ENCODE results near the gene GLIPR1L2. TPM values are rescaled to one million over a fixed set of nuclear protein-coding genes. Genes with fewer than 3 reads are reported as not detected.
"Not testable (repeated sequence)": the region's sequence is repeated elsewhere in the genome, so short reads cannot be mapped to it uniquely, and the experiment has no call there.

GLIPR1L2 gene
- total RNA-seq, 1 donor: 0.36 TPM

DNA sequence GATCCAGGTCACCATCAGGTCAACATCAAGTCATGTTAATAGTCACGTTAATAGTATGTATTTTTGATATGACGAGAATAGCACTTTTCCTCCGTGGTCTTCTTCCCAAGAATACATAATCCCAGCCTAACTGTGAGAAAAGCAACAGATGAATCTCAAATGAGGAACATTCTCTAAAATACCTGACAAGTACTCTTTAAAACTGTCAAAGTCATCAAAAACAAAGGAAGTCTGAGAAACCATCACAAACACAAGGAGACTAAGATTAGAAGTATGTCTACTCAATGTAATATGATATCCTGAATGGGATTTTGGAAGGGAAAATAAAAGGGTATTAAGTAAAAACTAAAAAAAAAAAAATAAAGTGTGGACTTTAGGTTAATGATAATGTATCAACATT, 52.8 kb downstream of the GLIPR1L2 start:
- Histone ChIP-seq H3K79me2 (ENCODE audit: insufficient read depth, low read length) (no peaks in the 10 kb centered on the region), H3K27ac (ENCODE audit: low read depth, low read length) (peak overlapping the region; percentile 41)

DNA sequence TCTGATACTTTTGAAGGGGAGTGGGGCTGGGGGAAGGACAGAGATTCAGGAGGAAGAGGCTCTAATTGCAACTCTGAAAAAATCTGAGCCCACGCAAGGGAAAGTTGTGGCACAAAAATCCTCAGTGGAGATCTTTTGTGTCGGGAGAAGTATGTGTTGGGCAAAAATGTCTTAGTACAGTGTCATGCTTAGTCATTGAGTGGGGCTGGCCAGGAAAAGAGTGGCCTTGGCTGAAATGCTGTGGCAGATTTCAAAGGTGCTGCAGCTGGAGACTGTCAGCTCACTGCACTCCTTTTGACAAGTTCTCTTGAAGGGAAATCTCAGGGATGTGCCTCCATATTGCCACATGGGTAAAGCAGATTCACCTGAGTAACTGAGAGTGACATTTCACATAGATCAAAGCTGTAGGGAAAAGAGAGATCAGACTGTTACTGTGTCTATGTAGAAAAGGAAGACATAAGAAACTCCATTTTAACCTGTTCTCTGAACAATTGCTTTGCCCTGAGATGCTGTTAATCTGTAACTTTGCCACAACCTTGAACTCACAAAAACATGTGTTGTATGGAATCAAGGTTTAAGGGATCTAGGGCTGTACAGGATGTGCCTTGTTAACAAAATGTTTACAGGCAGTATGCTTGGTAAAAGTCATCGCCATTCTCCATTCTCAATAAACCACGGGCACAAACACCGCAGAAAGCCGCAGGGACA, 53.7 kb downstream of the GLIPR1L2 start:
- Histone ChIP-seq H4K20me1 (ENCODE audit: insufficient read depth, low read length) (no peaks in the 10 kb centered on the region), H3K9me3 (ENCODE audit: low read depth, low read length) (no peaks in the 10 kb centered on the region), H3K27ac (ENCODE audit: low read depth, low read length) (peak overlapping the region; percentile 41), H2AFZ (ENCODE audit: low read length) (peak overlapping the region; percentile 32), H3K4me3 (ENCODE audit: insufficient read depth, low read length) (no peak overlapping the region), H3K4me1 (ENCODE audit: insufficient read depth, low read length) (peaks cover 45% of the 10 kb centered on the region), H3K36me3 (ENCODE audit: insufficient read depth, low read length) (no peaks in the 10 kb centered on the region), H3K79me2 (ENCODE audit: insufficient read depth, low read length) (no peaks in the 10 kb centered on the region), H3K4me2 (ENCODE audit: insufficient read depth, low read length) (no peak overlapping the region), H3K27me3 (ENCODE audit: insufficient read depth, low read length) (no peaks in the 10 kb centered on the region)
- peak; percentile 52 for DNase-seq (ENCODE audit: insufficient read length, low spot score, missing footprints)
- TF ChIP-seq, protein P1, sequence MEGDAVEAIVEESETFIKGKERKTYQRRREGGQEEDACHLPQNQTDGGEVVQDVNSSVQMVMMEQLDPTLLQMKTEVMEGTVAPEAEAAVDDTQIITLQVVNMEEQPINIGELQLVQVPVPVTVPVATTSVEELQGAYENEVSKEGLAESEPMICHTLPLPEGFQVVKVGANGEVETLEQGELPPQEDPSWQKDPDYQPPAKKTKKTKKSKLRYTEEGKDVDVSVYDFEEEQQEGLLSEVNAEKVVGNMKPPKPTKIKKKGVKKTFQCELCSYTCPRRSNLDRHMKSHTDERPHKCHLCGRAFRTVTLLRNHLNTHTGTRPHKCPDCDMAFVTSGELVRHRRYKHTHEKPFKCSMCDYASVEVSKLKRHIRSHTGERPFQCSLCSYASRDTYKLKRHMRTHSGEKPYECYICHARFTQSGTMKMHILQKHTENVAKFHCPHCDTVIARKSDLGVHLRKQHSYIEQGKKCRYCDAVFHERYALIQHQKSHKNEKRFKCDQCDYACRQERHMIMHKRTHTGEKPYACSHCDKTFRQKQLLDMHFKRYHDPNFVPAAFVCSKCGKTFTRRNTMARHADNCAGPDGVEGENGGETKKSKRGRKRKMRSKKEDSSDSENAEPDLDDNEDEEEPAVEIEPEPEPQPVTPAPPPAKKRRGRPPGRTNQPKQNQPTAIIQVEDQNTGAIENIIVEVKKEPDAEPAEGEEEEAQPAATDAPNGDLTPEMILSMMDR (IDR thresholded peaks at IDR 0.05; ENCODE audit: extremely low read depth, low read depth, low read length): no peak

More for the DNA sequence above, 52.8 kb downstream of the GLIPR1L2 start:
- Histone ChIP-seq H4K20me1 (ENCODE audit: insufficient read depth, low read length) (no peaks in the 10 kb centered on the region), H3K4me2 (ENCODE audit: insufficient read depth, low read length) (no peak overlapping the region), H3K27me3 (ENCODE audit: insufficient read depth, low read length) (no peaks in the 10 kb centered on the region), H2AFZ (ENCODE audit: low read length) (no peak overlapping the region), H3K36me3 (ENCODE audit: insufficient read depth, low read length) (no peaks in the 10 kb centered on the region), H3K9me3 (ENCODE audit: low read depth, low read length) (no peaks in the 10 kb centered on the region), H3K4me1 (ENCODE audit: insufficient read depth, low read length) (peaks cover 51% of the 10 kb centered on the region), H3K4me3 (ENCODE audit: insufficient read depth, low read length) (no peak overlapping the region)
- no peak for DNase-seq (ENCODE audit: insufficient read length, low spot score, missing footprints)
- TF ChIP-seq, protein P1 (IDR thresholded peaks at IDR 0.05; ENCODE audit: extremely low read depth, low read depth, low read length): no peak

DNA sequence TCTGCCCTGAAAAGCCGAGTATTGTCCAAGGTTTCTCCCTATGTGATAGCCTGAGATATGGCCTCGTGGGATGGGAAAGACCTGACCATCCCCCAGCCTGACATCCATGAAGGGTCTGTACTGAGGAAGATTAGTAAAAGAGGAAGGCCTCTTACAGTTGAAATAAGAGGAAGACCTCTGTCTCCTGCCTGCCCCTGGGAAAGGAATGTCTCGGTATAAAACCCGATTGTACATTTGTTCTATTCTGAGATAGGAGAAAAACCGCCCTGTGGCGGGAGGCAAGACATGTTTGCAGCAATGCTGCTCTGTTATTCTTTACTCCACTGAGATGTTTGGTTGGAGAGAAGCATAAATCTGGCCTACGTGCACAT, 54.2 kb downstream of the GLIPR1L2 start:
- DNase-seq (ENCODE audit: insufficient read length, low spot score, missing footprints); H3K9me3 ChIP-seq (ENCODE audit: low read depth, low read length); H3K79me2 ChIP-seq (ENCODE audit: insufficient read depth, low read length); H3K36me3 ChIP-seq (ENCODE audit: insufficient read depth, low read length); H3K4me2 ChIP-seq (ENCODE audit: insufficient read depth, low read length); H3K4me3 ChIP-seq (ENCODE audit: insufficient read depth, low read length); H2AFZ ChIP-seq (ENCODE audit: low read length); H3K27me3 ChIP-seq (ENCODE audit: insufficient read depth, low read length); H4K20me1 ChIP-seq (ENCODE audit: insufficient read depth, low read length): not testable (repeated sequence)
- peak overlapping the region; percentile 41 for H3K27ac ChIP-seq (ENCODE audit: low read depth, low read length)
- H3K4me1 ChIP-seq (ENCODE audit: insufficient read depth, low read length): peaks cover 43% of the 10 kb centered on the region

DNA sequence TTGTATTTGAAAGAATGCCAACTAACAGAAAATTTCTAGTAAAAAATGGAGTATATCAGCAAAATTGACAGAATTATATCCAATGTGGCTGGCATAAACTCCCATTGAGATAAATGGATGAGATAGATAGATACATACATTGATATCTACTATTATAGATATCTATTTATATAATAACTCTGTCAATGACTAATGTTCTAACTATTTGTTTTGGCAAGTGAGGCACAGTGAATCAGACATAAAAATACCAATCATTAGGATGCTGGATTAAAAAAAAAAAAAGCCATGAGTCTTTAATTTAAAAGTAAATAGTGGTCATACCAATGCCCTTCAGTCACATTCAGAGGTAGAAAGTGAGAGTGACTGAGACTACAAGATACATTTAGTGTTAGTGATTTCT, 56.0 kb downstream of the GLIPR1L2 start:
- peak; percentile 21 for DNase-seq (ENCODE audit: insufficient read length, low spot score, missing footprints)
- TF ChIP-seq, protein P1 (IDR thresholded peaks at IDR 0.05; ENCODE audit: extremely low read depth, low read depth, low read length): no peak
- Histone ChIP-seq H3K79me2 (ENCODE audit: insufficient read depth, low read length) (no peaks in the 10 kb centered on the region), H3K36me3 (ENCODE audit: insufficient read depth, low read length) (no peaks in the 10 kb centered on the region), H3K27ac (ENCODE audit: low read depth, low read length) (peak overlapping the region; percentile 56), H3K27me3 (ENCODE audit: insufficient read depth, low read length) (no peaks in the 10 kb centered on the region), H3K4me3 (ENCODE audit: insufficient read depth, low read length) (no peak overlapping the region), H2AFZ (ENCODE audit: low read length) (no peak overlapping the region), H3K4me2 (ENCODE audit: insufficient read depth, low read length) (peak overlapping the region; percentile 23), H3K4me1 (ENCODE audit: insufficient read depth, low read length) (peaks cover 43% of the 10 kb centered on the region), H3K9me3 (ENCODE audit: low read depth, low read length) (no peaks in the 10 kb centered on the region), H4K20me1 (ENCODE audit: insufficient read depth, low read length) (no peaks in the 10 kb centered on the region)
